Measurements from ENCODE around the gene CCM2.
"Not testable (repeated sequence)": the region's sequence is repeated elsewhere in the genome, so short reads cannot be mapped to it uniquely, and the experiment has no call there.

The CCM2 gene

DNA sequence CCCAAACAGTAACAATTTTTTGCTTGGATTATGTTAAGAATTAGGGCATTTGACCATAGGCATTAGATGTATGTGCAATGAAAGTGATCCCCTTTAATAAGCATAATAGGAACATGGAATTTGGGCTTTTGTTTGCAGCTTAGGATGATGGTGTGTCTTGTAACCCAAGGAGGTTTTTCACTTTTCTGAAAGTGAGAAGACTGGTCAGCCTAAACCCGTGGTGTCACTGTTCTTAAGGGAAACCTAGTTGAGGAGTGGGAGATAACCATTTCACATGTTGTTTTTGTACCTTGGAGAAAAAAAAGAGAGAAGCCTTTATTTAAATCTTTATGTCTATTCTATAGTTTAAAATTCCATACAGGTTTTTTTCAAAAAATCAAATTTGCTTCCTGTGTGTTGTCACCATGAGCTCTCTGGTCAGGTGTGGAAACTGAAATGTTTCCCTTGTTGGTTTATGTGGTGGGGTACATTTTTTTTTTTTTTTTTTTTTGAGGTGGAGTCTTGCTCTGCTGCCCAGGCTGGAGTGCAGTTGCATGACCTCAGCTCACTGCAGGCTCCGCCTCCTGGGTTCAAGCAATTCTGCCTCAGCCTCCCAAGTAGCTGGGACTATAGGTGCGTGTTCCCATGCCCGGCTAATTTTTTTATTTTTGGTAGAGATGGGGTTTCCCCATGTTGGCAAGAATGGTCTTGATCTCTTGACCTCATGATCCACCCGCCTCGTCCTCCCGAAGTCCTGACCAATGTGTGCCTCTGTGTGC is 7.7 kb downstream of the CCM2 start:
- DNase-seq, result no peak

DNA sequence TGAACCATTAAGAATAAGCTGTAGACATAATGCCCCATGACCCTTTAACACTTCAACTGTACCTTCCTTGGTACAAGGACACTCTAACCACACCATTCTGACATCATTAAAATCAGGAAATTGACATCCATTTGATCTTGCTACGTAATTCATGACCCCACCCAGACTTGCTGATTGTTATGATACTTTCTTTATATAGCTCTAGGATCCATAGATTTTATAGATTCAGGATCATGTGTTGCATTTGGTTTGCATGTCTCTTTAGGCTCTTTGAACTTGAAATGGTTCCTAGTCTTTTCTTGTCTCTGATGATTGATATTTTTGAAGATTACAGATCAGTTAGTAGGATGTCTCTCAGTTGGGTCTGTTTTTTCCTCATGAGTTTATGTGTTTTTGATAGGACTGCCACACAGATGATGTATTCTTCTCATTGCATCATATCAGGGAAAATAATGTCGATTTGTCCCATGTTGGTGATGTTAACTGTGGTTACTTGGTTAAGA is 13.5 kb downstream of the CCM2 start:
- DNase-seq, result no peak

DNA sequence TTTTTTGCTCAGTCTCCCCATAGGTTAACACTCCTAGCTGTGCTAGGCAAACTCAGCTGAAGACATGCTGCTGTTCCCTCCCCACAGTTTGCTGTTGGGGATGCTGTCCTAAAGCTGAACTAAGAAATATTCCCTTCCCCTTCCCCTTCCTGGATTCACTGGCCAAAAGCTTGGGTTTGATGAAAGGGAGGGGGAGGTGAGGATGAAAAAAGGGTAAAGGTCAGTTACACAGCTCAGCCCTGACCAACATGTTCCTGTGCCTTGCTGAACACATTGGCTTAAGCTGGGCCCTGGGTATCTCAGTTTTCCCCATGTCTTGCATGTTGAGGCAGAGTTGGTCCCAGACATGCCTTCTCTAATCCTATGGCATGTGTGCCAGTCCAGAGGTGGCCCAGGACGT is 15.3 kb downstream of the CCM2 start:
- no peak for DNase-seq

DNA sequence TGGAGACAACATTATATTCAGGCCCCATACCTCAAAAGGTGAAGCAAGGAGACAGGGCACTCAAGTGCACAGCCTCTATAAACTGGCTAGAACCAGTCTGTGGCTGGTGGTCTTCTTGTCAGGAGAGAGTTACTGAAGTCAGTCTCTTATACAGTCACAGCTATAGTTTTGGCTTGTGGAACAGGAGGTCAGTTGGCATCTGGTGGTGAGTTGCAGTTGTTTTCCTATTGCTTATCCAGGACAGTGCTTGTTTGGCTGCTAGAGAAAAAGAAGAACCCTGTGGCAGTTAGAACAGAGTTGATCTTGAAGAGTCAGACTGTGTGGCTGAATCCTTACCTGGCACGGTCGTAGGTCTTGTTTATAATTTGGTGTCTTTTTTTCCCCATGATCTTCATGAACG is 17.3 kb downstream of the CCM2 start:
- DNase-seq, result no peak

DNA sequence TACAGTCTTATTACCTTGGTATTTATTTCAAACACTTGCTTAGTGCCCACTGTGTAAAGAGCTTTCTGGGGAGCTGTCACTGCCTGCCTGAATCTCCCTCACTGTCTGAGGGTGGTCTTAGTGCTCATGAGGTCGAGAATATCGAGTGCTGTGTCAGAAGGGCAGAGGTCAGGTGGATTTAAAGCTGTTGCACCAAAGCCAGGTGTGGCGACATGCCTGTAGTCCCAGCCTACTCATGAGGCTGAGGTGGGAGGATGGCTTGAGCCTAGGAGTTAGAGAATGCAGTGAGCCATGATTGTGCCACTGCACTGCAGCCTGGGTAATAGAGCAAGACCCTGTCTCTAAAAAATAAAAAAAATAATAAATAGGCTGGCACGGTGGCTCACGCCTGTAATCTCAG is 20.9 kb downstream of the CCM2 start:
- DNase-seq, result no peak

DNA sequence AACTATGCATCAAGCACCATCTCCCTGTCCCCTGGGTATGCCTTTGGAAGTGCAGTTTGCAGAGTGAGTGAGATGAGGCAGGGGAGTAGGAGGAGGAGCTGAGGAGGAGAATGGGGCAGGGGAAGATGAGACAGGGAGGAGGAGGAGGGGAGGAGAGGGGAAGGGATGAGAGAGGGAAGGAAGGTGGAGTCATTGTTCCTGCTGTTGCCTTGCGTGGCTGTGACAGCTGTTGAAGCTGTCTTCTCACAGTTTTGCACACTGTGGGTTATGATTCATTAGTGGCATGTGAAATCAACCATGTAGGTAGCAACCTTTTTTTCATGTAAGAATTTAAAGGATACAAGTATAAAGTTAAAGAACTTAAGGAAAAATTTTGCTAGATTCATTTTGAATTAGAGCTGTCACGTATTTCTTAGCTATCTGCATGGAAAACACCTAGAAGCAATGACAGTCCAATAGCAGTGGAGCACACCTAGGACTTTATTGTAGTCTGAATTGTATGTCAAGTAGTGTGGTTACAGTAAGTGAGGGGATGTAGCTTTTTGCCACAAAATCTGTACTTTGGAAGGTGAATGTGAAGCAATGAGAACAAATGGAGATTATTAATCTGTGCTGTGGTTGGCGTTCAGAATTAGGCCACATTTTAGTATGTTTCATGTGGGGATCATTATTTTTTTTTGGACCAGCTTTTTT is 21.7 kb downstream of the CCM2 start:
- peak; percentile 66 for DNase-seq

DNA sequence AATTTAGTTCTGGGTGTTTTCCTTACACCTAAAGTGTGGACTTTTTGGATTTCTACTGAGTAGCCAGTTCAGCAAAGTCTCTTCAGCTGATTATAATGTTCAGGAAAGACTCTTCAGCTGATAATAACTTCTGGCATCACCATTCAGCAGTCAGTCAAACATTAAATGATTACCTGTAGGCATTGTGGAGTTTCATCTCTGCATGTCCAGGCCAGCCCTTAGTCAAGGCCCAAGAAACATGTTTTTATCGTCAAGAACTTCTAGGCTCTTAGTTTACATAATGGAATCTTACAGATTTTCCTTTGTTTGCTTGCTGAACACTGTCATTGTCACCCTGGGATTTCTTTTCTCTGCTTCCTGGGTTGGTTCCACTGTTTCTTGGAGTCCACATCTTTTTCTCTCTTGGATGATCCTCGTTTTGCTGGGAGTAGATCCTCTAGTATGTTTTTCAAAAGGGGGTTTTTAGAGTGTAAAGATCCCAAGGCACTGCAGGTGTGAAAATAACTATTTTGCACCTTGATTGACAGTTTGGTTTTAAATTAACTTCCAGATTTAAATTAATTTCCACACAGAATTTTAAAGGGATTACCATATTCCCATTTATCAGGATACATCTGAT is 24.2 kb downstream of the CCM2 start:
- no peak for DNase-seq

DNA sequence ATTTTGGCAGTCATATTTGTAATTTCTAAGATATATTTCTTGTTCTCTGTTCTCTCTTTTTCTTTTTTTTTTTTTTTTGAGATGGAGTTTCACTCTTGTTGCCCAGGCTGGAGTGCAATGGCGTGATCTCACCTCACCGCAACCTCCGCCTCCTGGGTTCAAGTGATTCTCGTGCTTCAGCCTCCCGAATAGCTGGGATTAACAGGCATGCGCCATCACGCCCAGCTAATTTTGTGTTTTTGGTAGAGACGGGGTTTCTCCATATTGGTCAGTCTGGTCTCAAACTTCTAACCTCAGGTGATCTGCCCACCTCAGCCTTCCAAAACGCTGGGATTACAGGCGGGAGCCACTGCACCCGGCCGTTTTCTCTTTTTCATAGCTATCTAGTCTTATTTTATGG is 25.5 kb downstream of the CCM2 start:
- DNase-seq, result not testable (repeated sequence)

DNA sequence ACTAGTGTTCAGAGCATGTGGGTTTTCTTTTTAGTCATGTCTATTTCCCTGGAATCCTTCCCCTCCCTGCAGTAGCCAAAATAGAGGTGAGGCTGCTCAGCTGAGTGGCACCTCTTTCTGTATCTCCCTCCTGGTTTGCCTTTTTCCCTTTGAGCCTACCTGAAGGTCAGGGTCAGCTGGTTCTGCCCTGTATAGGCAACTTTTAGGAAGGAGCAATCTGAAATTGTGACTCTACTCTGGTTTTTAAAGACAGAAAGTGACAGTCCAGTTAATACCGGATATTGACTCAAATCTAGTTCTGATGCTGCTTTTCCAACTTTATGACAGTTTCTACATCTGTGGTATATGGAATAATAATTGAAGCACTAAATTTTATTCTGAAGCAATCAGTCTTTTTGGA is 26.0 kb downstream of the CCM2 start:
- DNase-seq, result peak; percentile 53

DNA sequence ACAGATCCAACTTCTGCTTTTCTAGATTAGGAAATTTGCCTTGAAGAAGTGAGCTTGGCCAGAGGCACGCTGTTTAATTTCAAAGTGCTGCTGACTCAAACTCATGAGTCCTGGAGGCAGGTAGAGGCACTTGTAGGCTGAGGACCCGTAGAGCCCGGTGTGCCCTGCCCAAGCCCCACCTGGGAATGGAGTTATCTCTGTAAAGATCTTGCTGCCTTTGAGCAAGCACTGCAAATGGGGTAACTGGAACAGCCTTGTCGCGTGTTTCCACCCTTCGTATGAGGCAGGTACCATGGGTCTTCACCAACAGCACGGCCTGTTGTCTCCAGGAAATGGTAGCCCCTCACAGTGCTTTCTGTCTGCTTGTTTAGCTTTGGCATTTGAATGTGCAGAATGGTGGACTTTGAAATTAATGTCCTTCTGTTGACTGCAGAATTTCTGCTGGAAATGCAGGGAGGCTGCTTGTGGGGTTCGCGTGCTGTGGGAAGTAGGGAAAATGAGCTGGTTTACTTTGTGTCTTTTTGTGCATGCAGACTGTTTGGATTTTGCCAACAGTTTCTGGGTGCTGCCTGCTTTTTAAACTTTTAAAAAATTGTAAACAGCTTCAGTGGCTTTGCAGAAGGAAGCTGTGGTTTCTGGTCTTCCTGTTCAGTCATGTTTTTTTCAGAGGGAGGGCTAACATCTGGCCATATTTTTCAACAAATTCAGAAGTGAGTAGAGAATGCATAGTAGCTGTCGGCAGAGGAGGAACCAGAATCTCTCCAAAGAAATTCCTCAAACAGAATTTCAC is 27.2 kb downstream of the CCM2 start:
- peak; percentile 77 for DNase-seq

DNA sequence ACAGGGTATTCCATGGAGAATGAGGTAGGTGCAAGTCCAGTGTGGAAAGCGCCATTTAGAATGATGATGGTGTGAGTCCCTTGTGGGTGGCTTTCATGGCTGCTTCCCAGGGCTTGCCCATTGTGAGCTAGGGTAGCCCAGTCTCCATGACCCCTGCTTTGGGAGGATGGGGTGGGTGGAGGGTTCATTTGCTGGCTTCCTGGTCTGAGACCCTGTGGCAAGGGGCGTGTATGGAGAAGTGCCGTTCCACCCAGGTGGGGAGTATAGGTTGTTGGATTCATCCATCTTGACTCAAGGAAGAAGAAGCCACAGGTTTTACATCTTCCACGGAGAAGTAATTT is 27.7 kb downstream of the CCM2 start:
- DNase-seq, result no peak

DNA sequence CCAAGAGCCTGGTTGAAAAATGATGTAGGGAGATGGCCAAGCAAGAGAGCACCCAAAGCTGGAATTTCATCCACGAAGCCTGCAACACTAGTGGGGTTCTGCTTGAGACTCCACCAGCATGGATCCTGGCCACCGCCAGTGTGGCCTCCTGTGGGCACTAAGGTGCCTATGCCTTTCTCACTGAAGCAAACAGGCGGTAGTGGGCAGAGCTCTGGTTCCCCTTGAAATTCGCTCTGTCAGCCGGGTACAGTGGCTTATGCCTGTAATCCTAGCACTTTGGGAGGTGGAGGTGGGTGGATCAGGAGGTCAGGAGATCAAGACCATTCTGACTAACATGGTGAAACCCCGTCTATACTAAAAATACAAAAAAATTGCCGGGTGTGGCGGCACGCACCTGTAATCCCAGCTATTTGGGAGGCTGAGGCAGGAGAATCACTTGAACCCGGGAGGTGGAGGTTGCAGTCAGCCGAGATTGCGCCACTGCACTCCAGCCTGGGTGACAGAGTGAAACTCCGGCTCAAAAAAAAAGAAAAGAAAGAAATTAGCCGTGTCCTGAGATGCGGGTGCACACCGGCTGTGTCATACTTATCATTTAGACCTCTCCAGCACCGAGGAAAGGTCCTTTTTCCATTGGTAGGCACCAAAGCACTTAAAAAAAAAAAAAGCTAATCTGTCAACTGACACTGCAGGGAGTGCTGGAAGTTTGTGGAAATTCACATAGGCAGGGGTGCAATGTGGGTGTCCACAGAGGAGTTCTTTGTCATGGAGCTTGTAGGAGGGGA is 28.3 kb downstream of the CCM2 start:
- no peak for DNase-seq

DNA sequence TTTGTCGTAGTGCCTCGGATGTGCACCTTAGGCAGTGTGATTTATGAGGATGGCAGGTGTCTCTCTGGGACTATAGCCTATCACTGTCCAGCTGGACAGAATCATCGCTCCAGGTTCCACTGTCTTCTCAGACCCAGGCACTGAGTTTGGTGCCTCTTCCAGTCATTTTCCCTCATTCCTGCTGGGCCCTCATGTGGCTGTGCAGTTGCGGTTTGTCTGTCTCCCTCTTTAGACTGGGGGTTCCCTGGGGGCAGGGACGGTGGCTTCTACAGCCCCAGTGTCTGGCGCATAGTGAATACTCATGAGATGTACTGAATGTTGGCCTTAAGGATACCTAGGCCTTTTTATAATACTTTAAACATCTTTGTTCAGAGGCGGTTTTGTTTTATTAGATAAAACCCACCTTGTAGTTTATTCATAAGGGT is 28.9 kb downstream of the CCM2 start:
- no peak for DNase-seq

DNA sequence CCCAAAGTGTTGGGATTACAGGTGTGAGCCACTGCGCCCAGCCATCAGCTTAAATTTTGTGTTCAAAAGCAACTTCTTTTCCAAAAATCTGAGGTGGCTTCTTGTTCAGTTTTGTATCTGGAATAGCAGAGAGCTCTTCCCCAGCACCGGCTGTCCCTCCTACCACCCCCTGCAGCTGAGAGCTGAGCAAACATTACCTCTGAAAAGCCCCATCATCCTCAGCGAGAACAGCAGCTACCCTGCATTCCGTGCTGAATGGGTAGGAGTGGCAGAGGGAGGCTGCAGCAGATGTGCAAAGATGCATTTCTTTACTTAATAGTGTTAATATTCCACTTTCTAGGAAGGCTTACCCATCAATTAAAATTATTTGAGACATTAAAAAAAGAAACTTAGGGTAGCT is 31.8 kb downstream of the CCM2 start:
- DNase-seq, result no peak

DNA sequence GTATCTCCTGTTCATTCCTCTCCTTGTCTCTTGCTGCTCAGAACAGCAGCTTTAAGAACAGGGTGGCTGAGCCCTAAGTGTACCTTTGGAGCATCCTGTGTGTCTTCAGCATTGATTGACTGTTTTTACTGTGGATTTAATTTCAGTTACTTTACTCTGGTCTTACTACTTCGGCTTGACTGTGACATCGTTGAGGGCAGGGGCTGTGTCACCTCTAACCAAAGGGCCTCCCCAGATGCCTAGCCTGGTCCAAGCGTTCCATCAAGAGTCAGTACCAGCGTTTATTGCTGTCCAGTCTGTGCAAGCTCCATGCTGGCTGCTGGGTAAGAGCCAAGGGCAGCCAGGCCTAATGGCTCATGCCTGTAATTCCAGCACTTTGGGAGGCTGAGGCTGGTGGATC is 32.4 kb downstream of the CCM2 start:
- no peak for DNase-seq

DNA sequence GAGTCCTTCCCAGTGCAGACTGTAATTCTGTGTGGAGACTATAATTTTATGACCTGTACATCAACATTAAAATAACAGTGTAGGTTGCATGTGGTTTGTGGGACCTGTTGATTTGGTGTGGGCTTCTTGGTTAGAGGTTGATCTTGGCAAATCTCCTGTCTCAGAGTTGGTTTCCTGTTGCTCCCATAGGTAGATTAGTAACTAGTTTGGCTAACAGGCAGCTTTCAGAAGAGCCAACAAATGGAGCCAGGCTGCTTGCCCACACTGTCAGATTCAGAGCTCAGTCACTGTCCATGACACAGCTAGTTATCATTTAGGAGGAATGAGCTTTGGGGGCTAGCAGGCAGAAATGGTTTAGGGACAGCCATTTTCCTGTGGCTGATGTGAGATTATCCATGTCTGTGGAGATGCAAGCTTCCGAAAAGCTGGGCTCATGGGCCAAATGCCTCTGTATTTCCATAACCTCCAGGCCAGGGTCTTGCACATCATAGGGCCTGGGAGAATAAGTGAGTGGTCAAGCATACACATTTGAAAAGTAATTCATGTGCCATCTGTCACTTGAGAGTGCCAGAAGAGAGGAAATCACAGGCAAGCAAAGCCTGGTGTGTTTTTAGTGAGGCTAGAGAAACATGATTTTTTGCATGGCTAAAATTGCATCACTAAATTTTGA is 33.4 kb downstream of the CCM2 start:
- peak; percentile 45 for DNase-seq

DNA sequence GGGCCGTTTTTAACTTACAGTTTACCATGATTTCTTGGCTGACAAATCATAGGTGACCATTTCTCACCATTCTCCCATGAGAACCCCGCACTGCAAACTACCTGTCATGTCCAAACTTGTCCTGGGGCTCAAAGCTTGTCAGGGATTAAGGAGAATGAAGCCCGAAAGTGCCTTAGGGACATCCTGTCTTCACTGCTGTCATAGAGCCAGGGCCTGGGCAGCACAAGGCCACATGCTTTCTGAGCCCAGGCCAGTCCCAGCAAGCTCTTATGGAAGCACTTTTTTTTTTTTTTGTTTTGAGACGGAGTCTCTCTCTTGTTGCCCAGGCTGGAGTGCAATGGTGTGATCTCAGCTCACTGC is 33.9 kb downstream of the CCM2 start:
- DNase-seq, result no peak

DNA sequence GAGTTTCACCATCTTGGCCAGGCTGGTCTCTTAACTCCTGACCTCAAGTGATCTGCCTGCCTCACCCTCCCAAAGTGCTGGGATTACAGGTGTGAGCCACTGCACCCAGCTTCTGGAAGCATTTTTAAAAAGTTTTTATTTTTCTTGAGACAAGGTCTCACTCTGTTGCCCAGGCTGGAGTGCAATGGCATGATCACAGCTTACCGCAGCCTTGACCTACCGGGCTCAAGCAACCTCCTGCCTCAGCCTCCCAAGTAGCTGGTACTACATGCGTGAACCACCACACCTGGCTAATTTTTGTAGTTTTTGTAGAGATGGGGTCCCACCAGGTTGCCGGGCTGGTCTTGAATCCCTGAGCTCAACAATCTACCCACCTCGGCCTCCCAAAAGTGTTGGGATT is 34.7 kb downstream of the CCM2 start:
- not testable (repeated sequence) for DNase-seq

DNA sequence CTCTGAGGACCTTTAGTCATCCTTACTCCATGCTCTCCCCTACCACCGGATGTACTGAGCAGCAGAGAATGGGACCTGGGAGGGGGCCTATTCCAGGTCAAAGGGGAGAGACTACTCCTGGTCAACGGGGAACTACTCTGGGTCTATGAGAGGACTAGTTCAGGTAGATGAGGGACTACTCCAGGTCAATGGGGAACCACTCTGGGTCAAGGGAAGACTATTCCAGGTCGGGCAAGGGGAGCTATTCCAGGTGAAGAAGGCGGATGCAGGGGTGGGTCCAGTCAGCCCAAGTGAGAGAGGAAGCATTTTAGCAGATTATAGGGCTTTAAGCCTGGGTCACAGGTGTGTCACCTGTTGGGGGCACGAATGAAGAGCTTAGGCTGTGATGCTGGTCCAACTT is 35.4 kb downstream of the CCM2 start:
- no peak for DNase-seq

DNA sequence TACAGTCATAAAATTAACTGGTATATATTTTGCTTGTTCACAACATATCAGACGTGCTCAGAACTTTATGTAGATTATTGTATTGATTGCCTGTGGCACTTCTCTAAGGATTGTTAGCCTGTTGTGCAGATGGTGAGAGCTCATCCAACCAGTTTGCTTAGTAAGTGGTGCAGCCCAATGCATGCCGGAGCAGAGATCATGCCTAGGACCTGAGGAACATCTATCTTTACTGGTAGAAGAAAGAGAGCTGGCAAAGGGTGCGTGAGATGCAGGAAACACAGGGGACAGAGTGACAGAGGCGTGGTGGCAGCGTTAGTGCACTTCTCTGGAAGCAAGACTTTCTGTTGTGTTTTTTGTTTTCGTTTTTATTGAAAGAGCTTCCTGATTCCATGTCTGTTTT is 35.9 kb downstream of the CCM2 start:
- no peak for DNase-seq

DNA sequence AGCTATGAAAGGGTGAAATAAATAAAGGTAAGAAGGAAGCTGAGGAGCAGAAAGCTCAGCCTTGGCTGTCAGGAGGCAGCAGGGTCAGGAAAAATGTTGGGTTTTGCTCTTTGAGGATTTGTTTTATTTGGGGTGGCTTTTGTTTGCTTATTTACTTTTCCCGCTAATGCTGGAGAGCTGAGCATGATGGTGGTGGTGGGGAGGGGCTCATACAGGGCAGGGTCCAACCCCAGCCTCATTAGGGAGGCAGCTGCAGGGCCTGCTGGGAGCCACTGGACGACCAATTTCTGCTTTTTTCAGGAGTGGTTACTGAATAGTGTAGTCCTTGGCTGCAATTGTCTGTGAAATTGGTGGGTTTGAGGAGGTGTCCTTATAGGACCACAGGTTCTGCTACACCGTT is 36.3 kb downstream of the CCM2 start:
- no peak for DNase-seq

DNA sequence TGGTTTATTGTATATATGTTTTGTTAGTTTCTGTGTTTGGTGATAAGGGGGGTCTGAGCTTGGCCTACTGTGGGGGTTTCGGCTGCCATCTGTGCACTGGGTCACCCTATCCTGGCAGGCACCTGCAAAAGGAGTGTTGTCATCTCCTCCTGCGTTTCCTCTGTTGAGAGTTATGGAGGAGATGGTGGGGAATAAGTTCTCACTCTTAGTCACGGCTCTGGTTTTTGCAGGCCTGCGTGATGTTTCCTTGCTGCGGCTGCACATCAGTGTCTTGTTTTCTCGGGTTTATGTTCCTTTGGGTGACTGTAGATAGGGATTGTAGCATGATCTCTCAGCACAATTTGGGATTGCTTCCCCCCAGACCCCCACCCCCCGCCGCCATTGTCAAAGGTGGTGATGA is 36.8 kb downstream of the CCM2 start:
- DNase-seq, result peak; percentile 74

Data from activated CD4-positive, alpha-beta T cell treated with anti-CD3 and anti-CD28 coated beads, Interleukin-10, Interleukin-2, amounts not matched to agents 100 ng/mL and 50 ng/mL, durations not matched to agents 16 hours and 8 hours (primary cell).